PFSK-1 (cell line): ENCODE data around the gene DKK3.

ENCODE experiments used
- FOXP2 ChIP-seq: optimal IDR thresholded peaks from 2 replicates; pipeline ENCODE3; 2011; ENCODE audit warnings: borderline replicate concordance, control low read depth, inconsistent platforms; ENCODE audit not compliant: insufficient read depth; ENCODE audit errors: extremely low read length, extremely low read depth
- POLR2AphosphoS5 ChIP-seq: IDR thresholded peaks from 2 replicates; pipeline ENCODE4 v1.6.1; 2012; ENCODE audit warnings: low read depth, mild to moderate bottlenecking, control low read depth, low read length, moderate library complexity
- REST ChIP-seq, 2 experiments: IDR thresholded peaks; 2 replicates each; pipeline versions ENCODE4 v1.6.1 to v1.8.0; 2011 to 2012; ENCODE audit warnings: low read depth in 2 of 2, low read length in 2 of 2, control low read depth in 1 of 2, inconsistent platforms in 1 of 2, mild to moderate bottlenecking in 1 of 2, moderate library complexity in 1 of 2; ENCODE audit not compliant: insufficient read depth in 1 of 2
- SIN3A ChIP-seq: IDR thresholded peaks from 2 replicates; pipeline ENCODE4 v1.6.1; 2012; ENCODE audit warnings: mild to moderate bottlenecking, low read length, moderate library complexity, borderline replicate concordance; ENCODE audit not compliant: insufficient read depth
- TAF1 ChIP-seq: IDR thresholded peaks from 2 replicates; pipeline ENCODE4 v1.6.1; 2012; ENCODE audit warnings: low read length, control low read depth, borderline replicate concordance; ENCODE audit not compliant: insufficient read depth

Gene DKK3

DNA sequence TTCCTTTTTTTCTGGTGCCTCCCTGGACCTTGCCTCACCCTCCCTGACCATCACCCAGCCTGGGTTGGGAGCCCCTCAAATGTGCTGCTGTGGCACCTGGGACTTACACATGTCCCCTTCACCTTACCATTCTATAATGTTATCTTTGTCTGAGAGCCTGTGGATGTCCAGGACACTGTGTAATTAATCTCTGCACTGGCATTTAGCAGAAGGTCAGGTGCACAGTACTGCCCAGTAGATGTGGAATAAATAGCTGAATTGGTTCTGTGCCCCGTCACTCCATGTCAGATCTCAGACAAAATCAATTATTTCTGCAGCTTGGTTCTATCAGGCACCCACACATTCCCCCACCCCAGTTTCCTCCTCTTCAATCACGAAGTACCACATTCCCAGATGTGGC lies 19.9 kb upstream of the DKK3 start:
- TF ChIP-seq POLR2AphosphoS5 (no peak), SIN3A (no peak), TAF1 (no peak), FOXP2 (no peak), REST (IDR thresholded peaks at IDR 0.05; ENCODE audit: insufficient read depth in 1 of 2, low read depth in 2 of 2, low read length in 2 of 2) (no peak)

DNA sequence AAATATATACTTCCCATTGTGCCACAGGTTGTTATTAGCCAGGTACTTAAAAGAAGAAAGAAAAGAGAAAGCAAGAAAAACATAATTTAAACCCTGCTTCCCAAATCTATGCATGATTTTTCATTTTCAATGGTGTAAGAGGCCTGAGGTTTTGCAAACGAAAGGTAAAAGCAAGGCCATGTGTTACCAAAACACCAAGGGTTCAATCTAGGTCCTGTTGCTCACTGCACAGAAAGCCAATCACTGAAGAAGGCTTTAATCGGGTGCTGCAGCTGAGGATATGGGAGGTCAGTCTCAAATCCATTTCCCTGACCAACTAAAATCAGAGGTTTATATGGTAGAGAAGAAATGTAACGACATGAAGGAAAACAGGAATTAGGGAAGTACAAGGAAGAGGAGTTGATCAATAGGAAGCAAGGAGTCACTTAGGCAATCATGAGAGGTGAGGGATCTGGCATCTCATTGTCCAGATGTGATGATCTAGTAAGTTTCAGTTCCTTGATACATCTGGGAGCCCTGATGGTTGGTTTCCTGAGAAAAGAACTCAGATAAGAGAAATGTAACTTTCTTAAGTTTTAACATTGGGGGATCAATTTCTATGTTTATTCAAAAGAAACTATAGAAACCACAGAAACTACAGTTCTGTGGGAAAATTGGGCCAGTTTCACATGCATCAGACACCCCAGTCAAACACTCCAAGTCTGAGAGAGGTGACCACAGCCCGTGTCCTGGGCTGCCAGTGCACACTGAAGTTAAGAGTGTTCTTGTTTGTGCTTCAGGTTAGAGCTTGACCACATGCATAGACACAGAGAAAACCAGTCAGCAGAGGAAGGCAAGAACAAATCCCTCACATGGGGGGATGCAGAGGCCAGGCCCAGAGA lies 18.1 kb upstream of the DKK3 start:
- TF ChIP-seq POLR2AphosphoS5 (no peak), SIN3A (no peak)

DNA sequence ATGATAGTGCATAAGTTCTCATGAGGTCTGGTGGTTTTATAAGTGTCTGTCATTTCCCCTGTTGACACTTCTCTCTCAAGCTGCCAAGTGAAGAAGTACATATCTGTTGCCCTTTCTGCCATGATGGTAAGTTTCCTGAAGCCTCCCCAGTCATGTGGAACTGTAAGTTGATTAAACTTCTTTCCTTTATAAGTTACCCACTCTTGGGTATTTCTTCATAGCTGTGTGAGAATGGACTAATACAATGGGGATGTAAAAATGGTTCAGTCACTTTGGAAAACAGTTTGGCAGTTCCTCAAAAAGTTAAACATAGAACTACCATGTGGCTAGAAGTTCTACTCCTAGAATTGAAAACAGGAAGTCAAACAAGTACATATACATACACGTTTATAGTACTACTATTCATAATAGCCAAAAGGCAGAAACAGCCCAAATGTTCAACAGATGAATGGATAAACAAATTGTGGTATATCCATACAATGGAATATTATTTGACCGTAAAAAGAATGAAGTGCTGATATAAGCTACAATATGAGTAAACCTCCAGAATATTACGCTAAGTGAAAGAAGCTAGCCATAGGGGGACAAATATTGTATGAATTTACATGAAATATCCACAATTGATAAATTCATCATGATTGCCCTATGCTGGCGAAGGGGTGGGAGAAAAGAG lies 16.0 kb upstream of the DKK3 start:
- TF ChIP-seq SIN3A (no peak), POLR2AphosphoS5 (no peak), TAF1 (no peak), FOXP2 (no peak)

- TF ChIP-seq FOXP2 (no peak), REST (IDR thresholded peaks at IDR 0.05; ENCODE audit: insufficient read depth in 1 of 2, low read depth in 2 of 2, low read length in 2 of 2) (no peak), SIN3A (no peak), POLR2AphosphoS5 (no peak), TAF1 (no peak)
Observed at GRCh38 chr11:12023015-12023414, 14.6 kb upstream of the DKK3 start.

DNA sequence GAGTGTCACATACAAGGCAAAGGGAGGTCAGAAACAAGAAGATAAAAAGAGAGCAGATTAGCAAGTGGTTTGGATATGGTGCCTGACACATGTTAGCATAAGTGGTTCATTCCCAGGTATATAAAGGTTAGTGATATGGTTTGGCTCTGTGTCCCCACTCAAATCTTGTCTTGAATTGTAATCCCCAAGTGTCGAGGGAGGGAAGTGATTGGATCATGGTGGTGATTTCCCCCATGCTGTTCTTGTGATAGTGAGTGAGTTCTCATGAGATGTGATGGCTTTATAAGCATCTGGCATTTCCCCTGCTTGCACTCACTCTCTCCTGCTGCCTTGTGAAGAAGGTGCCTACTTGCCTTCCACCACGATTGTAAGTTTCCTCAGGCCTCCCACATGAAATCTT lies 12.1 kb upstream of the DKK3 start:
- TF ChIP-seq POLR2AphosphoS5: no peak
- no peak for TF ChIP-seq TAF1
- no peak for TF ChIP-seq SIN3A
- TF ChIP-seq REST (IDR thresholded peaks at IDR 0.05; ENCODE audit: insufficient read depth in 1 of 2, low read depth in 2 of 2, low read length in 2 of 2): no peak
- no peak for TF ChIP-seq FOXP2
